ENCODE data around the gene RPL13A. TPM values are rescaled to one million over a fixed set of nuclear protein-coding genes. Genes with fewer than 3 reads are reported as not detected.

The RPL13A gene
- total and polyA plus RNA-seq, 2 of the 4 experiments (the other 2 are of a cell fraction), result 1,477 to 2,069 TPM

- Histone ChIP-seq H3K4me3 (ENCODE audit: insufficient read depth, low read depth, low read length) (no peak overlapping the region; the same call in 1 of the 2 replicates), H3K18ac (ENCODE audit: low read depth, low read length) (no peak overlapping the region), H3K27me3 (ENCODE audit: control insufficient read depth, insufficient read depth, low read length) (no peaks in the 10 kb centered on the region), H3K4me1 (ENCODE audit: control insufficient read depth, insufficient read depth, low read length) (peaks cover 9% of the 10 kb centered on the region), H4K5ac (ENCODE audit: low read depth, low read length) (no peak overlapping the region), H2BK15ac (ENCODE audit: low read depth, low read length) (no peak overlapping the region), H4K8ac (ENCODE audit: low read depth in 2 of 2, low read length in 2 of 2) (no peak overlapping the region), H3K23ac (ENCODE audit: low read depth, low read length) (0 out of 2 replicates have a peak overlapping the region, but pooled peaks have one; percentile 25), H3K4me2 (ENCODE audit: low read depth, low read length) (peak overlapping the region; percentile 81; the same call in 1 of the 2 replicates), H2AK5ac (ENCODE audit: low read depth, low read length) (no peak overlapping the region), H3K14ac (replicated peaks; ENCODE audit: low read depth, low read length) (no peak overlapping the region; the same call in 1 of the 2 replicates), H3K56ac (ENCODE audit: extremely low read depth, insufficient read depth, low read length) (no peak overlapping the region), H2AFZ (replicated peaks; ENCODE audit: low read length, poor library complexity) (no peak overlapping the region), H2AK9ac (replicated peaks; ENCODE audit: low read depth, low read length, poor library complexity) (peak overlapping the region; percentile 97), H3K9ac (ENCODE audit: low read depth, low read length) (peak overlapping the region; percentile 98; the same call in 1 of the 2 replicates), H2BK20ac (ENCODE audit: low read depth, low read length) (no peak overlapping the region), H3K9me1 (ENCODE audit: insufficient read depth, low read length) (no peaks in the 10 kb centered on the region), H2BK5ac (ENCODE audit: low read depth, low read length, poor library complexity, severe bottlenecking) (no peak overlapping the region), H4K91ac (ENCODE audit: insufficient read depth, low read depth, low read length) (no peak overlapping the region), H3K79me1 (ENCODE audit: low read depth in 1 of 2, low read length in 2 of 2) (peaks cover 21 to 40% of the 10 kb centered on the region in 2 experiments), H3K27ac (ENCODE audit: insufficient read depth, low read length) (no peak overlapping the region), H3K4ac (ENCODE audit: low read depth, low read length) (no peak overlapping the region), H3K9me3 (ENCODE audit: control insufficient read depth, insufficient read depth, low read length) (no peaks in the 10 kb centered on the region), H2BK120ac (ENCODE audit: low read depth, low read length) (no peak overlapping the region), H3K36me3 (ENCODE audit: control insufficient read depth, insufficient read depth, low read length) (peaks cover 35% of the 10 kb centered on the region), H4K20me1 (ENCODE audit: insufficient read depth, low read length) (peaks cover 31% of the 10 kb centered on the region)
- TF ChIP-seq RAD21 (IDR thresholded peaks at IDR 0.05; ENCODE audit: low read length), result no peak
- TF ChIP-seq RCOR1 (IDR thresholded peaks at IDR 0.05; ENCODE audit: insufficient replicate concordance, low read length), result no peak
- no peak for TF ChIP-seq NFE2L2 (IDR thresholded peaks at IDR 0.05; ENCODE audit: low read depth, low read length)
- TF ChIP-seq RFX5 (IDR thresholded peaks at IDR 0.05; ENCODE audit: low read depth, low read length), result no peak
- no peak for TF ChIP-seq USF2 (IDR thresholded peaks at IDR 0.05; ENCODE audit: low read depth, low read length)
- no peak for TF ChIP-seq BHLHE40 (IDR thresholded peaks at IDR 0.05; ENCODE audit: low read depth, low read length)
- no peak for TF ChIP-seq POLR2A (IDR thresholded peaks at IDR 0.05; ENCODE audit: low read depth, low read length)
- TF ChIP-seq CEBPB (IDR thresholded peaks at IDR 0.05; ENCODE audit: low read depth, low read length), result no peak
- TF ChIP-seq CTCF (conservative IDR thresholded peaks at IDR 0.05; ENCODE audit: low read depth, low read length), result no peak
- no peak for TF ChIP-seq CHD1 (IDR thresholded peaks at IDR 0.05; ENCODE audit: low read depth, low read length)
- TF ChIP-seq MXI1 (IDR thresholded peaks at IDR 0.05; ENCODE audit: borderline replicate concordance, low read depth, low read length), result no peak
- no peak for TF ChIP-seq SMC3 (IDR thresholded peaks at IDR 0.05; ENCODE audit: low read depth, low read length)
- no peak for TF ChIP-seq MAFK (IDR thresholded peaks at IDR 0.05; ENCODE audit: low read depth, low read length)
- TF ChIP-seq FOS (IDR thresholded peaks at IDR 0.05; ENCODE audit: low read depth, low read length), result no peak
- no peak for TF ChIP-seq MAZ (IDR thresholded peaks at IDR 0.05; ENCODE audit: borderline replicate concordance, low read depth, low read length)
- no peak for TF ChIP-seq ELK1 (IDR thresholded peaks at IDR 0.05; ENCODE audit: borderline replicate concordance, low read depth, low read length)
- intact Hi-C loops (cut with micrococcal nuclease) (no loop called here), dilution Hi-C loops (cut with HindIII; ENCODE audit: low sequenced_read_pairs, unreplicated experiment) (no loop called here), in situ Hi-C loops (cut with MboI; ENCODE audit: low sequenced_read_pairs) (loop anchor here (10.0 kb wide), 1 partner anchor 167 kb away; the partner anchor contains the start of genes BCL2L12 and IRF3)
- 97% methylated on average over 10 of the region's 12 CpGs; no CpG with 5 or more reads in 1 of the 2 experiments for WGBS, 2 experiments (ENCODE audit: extremely low coverage in 2 of 2, insufficient read length in 1 of 2)
- ATAC-seq (ENCODE audit: low read depth) (no peak), DNase-seq (no peak)
- BruUV-seq (replicated peaks), result no TSS peak
- ChIA-PET POLR2A (ENCODE audit: unreplicated experiment) (no interaction called here), CTCF (no interaction called here)
Measured at GRCh38 chr19:49497789-49498103, 10.3 kb downstream of the RPL13A start.
